Subcutaneous abdominal adipose tissue (tissue), 5 donors: ENCODE results near the gene AP2S1.

ENCODE experiments used
- H3K27ac ChIP-seq: one replicate; pipeline ENCODE4 v1.7.0; 2013; ENCODE audit warnings: low read depth, mild to moderate bottlenecking, inconsistent platforms, low read length, moderate library complexity
- H3K27me3 ChIP-seq, 5 donors: one replicate each; pipeline ENCODE4 v1.7.0; 2013; ENCODE audit warnings: low read length in 5 of 5, inconsistent platforms in 1 of 5; ENCODE audit not compliant: control insufficient read depth in 5 of 5, insufficient read depth in 4 of 5
- H3K36me3 ChIP-seq, 5 donors: one replicate each; pipeline ENCODE4 v1.7.0; 2013; ENCODE audit warnings: low read length in 5 of 5; ENCODE audit not compliant: control insufficient read depth in 5 of 5, insufficient read depth in 5 of 5
- H3K4me1 ChIP-seq, 5 donors: one replicate each; pipeline ENCODE4 v1.7.0; 2013; ENCODE audit warnings: low read length in 5 of 5, mild to moderate bottlenecking in 3 of 5, moderate library complexity in 1 of 5; ENCODE audit not compliant: control insufficient read depth in 5 of 5, insufficient read depth in 5 of 5
- H3K4me3 ChIP-seq, 5 donors: one replicate each; pipeline ENCODE4 v1.7.0; 2013; ENCODE audit warnings: low read length in 5 of 5, low read depth in 1 of 5
- H3K9ac ChIP-seq, 5 donors: one replicate each; pipeline ENCODE4 v1.7.0; 2013; ENCODE audit warnings: low read length in 5 of 5, mild to moderate bottlenecking in 4 of 5, moderate library complexity in 3 of 5
- H3K9me3 ChIP-seq, 5 donors: one replicate each; pipeline ENCODE4 v1.7.0; 2013; ENCODE audit warnings: low read length in 5 of 5; ENCODE audit not compliant: control insufficient read depth in 5 of 5
- donor health status: healthy.
- donor health status: healthy.
- donor health status: healthy.
- donor health status: healthy.
- donor health status: healthy.

Gene AP2S1

DNA sequence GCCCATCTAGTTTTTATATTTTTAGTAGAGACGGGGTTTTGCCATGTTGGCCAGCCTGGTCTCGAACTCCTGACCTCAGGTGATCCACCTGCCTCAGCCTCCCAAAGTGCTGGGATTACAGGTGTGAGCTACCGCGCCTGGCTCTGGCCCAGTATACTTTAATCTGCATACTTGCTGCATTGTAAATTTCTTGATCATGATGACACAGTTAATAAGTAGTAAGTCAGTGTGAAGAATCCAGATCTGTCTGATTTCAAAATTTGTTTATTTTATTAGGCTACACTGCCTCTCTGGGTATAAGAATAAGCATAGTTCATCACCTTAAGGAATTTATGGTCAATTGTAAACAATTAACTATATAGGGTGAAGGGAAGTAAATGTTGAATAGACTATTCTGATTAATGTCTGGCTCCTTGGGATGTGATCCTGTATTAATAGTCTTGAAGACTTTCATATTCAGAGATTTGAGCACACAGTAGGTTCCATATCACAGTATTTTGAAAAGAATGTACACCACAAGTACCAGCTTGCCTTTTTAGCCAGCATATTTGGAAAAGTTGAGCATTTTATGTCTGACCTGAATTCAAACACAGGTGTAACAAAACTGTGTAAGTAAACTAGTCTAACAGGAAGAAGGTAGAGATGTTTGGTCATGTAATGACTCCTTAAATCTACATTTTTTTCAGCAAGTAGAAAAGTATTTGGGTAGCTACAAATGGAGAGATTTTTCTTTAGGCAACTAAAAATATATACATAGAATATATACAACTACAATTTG, 17.6 kb upstream of the AP2S1 start:
- Histone ChIP-seq H3K4me1 (peaks cover 0 to 30% (median 29%) of the 10 kb centered on the region in 5 donors), H3K27ac (no peak overlapping the region), H3K36me3 (no peaks in the 10 kb centered on the region), H3K9ac (no peak overlapping the region), H3K27me3 (no peaks in the 10 kb centered on the region), H3K4me3 (no peak overlapping the region), H3K9me3 (no peaks in the 10 kb centered on the region)

- no peak overlapping the region for H3K9ac ChIP-seq
- no peaks in the 10 kb centered on the region for H3K36me3 ChIP-seq
- H3K4me1 ChIP-seq: peaks cover 1 to 41% (median 39%) of the 10 kb centered on the region in 5 donors
- H3K9me3 ChIP-seq: no peaks in the 10 kb centered on the region
- no peak overlapping the region for H3K4me3 ChIP-seq
- H3K27ac ChIP-seq: no peak overlapping the region
- H3K27me3 ChIP-seq: no peaks in the 10 kb centered on the region
Measured at GRCh38 chr19:46867170-46867569, 16.5 kb upstream of the AP2S1 start.

GRCh38 chr19:46866407-46867136, 15.9 kb upstream of the AP2S1 start:
- no peak overlapping the region for H3K27ac ChIP-seq
- peaks cover 5 to 47% (median 45%) of the 10 kb centered on the region in 5 donors for H3K4me1 ChIP-seq
- H3K4me3 ChIP-seq: no peak overlapping the region
- no peaks in the 10 kb centered on the region for H3K27me3 ChIP-seq
- no peaks in the 10 kb centered on the region for H3K36me3 ChIP-seq
- no peaks in the 10 kb centered on the region for H3K9me3 ChIP-seq
- H3K9ac ChIP-seq: peak overlapping the region in 2 of 5 donors; percentile 1 to 18

DNA sequence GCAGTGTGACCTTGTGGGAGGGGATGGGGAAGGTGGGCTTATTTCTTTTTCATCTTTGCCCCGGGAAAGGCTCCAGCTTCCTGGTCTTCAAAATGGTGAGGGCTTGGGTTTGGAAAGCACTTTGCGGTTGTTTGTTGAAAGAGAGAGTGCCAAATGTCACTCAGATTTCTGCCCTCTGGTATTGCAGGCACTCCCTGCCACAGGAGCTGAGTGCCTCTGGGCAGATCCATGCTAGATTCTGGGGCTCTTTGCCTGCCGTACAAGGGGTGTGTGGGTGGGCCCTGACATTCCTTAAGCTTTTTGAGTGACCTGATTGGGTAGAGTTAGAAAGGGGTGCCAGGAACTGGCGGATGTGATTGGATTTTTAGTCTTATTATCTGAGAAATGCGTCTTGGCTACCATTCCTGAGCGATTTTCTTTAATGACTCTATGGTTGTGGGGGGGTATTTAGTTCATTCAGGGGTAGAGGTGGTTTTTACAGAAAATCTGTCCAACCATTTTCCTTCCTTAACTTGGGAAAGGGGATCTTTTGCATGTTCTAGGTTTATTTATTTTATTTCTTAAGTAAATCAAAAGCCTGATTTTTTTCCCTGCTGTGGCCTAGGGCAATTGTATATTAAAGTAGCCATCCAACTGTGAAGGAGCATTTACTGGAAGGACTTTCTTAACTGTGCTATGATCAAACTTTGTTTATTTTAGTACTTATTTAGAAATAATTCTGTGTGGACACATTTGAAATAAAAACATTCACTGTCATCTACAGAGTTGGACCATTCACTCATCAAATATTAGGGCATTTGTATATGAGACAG, 13.4 kb upstream of the AP2S1 start:
- Histone ChIP-seq H3K27me3 (no peaks in the 10 kb centered on the region), H3K4me3 (peak overlapping the region; percentile 17 to 89 (median 23)), H3K9ac (peak overlapping the region in 4 of 5 donors; percentile 12 to 60 (median 40)), H3K9me3 (no peaks in the 10 kb centered on the region), H3K4me1 (peaks cover 5 to 55% (median 54%) of the 10 kb centered on the region in 5 donors), H3K36me3 (no peaks in the 10 kb centered on the region), H3K27ac (peak overlapping the region; percentile 49)

DNA sequence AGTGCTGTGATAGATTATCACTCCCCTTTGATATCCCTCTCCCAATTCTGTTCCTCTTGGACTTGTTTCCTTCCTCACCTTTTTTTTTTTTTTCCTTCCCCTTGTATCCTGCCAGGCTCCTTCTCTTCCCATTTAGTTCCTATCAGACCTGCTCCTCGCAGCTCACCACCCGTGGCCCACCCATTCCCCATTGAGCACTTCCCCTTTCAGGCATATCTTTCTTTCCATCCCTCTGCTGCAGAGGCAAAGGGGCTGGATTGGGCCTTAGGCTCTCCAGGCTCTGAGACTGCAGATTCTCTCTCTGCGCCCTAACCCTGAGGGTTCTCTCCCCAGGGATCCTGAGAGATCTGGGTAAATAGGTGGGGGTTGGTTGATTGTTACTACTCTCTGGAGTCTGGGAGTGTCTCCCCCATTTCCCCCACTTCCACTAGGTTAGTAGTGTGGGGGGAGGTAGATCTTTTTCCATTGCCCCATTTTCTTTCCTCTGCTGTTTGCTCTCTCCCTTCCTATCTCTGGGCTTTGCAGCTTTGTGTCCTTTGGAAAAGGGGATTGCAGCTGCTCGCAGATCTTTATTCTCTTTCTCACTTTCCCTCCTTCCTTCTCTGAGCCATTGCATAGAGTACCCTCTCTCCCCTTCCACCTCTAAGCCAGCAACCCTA, 12.5 kb upstream of the AP2S1 start:
- Histone ChIP-seq H3K27me3 (no peaks in the 10 kb centered on the region), H3K36me3 (no peaks in the 10 kb centered on the region), H3K9me3 (no peaks in the 10 kb centered on the region), H3K4me3 (peak overlapping the region; percentile 33 to 90 (median 79)), H3K9ac (peak overlapping the region in 2 of 5 donors; percentile 41 to 73), H3K27ac (peak overlapping the region; percentile 56), H3K4me1 (peaks cover 5 to 55% (median 54%) of the 10 kb centered on the region in 5 donors)

DNA sequence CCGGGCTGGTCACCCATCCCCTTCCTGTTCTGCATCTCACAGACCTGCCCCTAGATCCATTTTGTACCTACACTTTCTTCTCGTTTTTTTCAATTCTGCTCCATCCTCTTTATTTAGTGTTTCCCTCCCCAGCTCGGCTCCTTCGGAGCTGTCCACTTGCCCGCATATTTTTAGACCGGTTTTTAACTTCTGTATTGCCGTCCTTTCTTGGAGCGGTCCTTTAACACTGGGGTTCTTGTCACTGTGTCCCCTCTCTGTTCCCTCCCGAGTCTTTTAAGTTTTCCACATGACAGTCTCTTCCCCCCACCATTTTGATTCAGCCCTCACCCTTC, 11.8 kb upstream of the AP2S1 start:
- peaks cover 5 to 55% (median 54%) of the 10 kb centered on the region in 5 donors for H3K4me1 ChIP-seq

GRCh38 chr19:46861691-46862502, 11.3 kb upstream of the AP2S1 start:
- Histone ChIP-seq H3K27ac (peak overlapping the region; percentile 56), H3K4me1 (peaks cover 5 to 54% (median 52%) of the 10 kb centered on the region in 5 donors), H3K4me3 (peak overlapping the region; percentile 70 to 90 (median 79)), H3K9me3 (no peaks in the 10 kb centered on the region), H3K36me3 (no peaks in the 10 kb centered on the region), H3K9ac (peak overlapping the region in 4 of 5 donors; percentile 27 to 73 (median 68)), H3K27me3 (no peaks in the 10 kb centered on the region)

More for the DNA sequence above, 11.8 kb upstream of the AP2S1 start:
- Histone ChIP-seq H3K9me3 (no peaks in the 10 kb centered on the region), H3K36me3 (no peaks in the 10 kb centered on the region), H3K27ac (peak overlapping the region; percentile 56), H3K4me3 (peak overlapping the region; percentile 70 to 90 (median 79)), H3K9ac (peak overlapping the region in 4 of 5 donors; percentile 27 to 73 (median 68)), H3K27me3 (no peaks in the 10 kb centered on the region)

DNA sequence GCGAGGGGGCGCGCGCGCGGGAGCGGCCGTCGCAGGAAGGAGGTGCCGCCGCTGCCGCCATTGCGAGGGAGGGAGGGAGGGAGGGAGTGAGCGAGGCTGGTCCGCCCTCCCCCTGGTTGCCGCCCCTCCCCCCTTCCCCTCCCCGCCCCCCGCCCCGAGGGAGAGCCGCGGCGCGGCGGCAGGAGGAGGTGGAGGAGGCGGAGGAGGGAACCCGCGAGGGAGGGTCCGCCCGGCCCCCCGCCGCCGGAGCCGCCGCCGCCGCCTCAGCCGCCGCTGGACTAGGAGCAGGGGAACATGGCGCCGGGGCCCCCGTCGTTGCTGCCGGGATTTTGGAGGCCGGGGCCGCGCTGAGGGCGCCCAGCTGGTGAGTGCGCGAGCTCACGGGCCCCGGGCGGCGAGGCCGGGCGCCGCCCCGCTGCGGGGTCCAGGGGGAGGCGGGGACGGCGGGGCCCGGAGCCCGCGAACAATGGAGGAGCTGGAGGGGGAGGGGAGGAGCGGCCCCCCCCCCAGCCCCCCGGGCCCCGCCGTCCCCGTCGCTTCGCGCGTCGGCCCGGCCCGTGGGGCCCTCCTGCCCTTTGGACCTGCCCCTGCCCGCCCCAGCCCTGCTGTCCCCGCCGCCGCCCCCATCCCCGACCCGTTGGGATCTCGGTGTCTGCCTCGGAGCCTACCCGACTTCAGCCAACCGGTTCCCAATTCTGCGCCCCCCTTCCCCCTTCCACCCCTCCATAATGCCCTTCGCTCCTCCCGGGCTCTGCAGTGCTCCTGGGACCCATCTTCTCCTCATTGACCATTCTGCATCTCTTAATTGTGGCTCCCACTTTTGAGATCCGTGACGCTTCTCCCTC, 10.4 kb upstream of the AP2S1 start, which contains the start of gene ARHGAP35:
Gene ARHGAP35 (plus strand): TSS at position 152 of the 845 bp plus-strand sequence. CDS start 57,679 bp downstream, outside the sequence.
- Histone ChIP-seq H3K4me1 (peaks cover 9 to 58% (median 53%) of the 10 kb centered on the region in 5 donors), H3K9ac (peak within 1 kb of the TSS in 4 of 5 donors; percentile 64 to 75 (median 72)), H3K27me3 (no peaks in the 10 kb centered on the region), H3K4me3 (peak within 1 kb of the TSS; percentile 73 to 90 (median 79)), H3K36me3 (no peaks in the 10 kb centered on the region), H3K27ac (peak within 1 kb of the TSS; percentile 76), H3K9me3 (no peaks in the 10 kb centered on the region)
